Measurements from ENCODE around the gene RANBP3. TPM values are rescaled to one million over a fixed set of nuclear protein-coding genes. Genes with fewer than 3 reads are reported as not detected.
"Not testable (repeated sequence)": the region's sequence is repeated elsewhere in the genome, so short reads cannot be mapped to it uniquely, and the experiment has no call there.

RANBP3 gene
- total RNA-seq, 5 donors from 2014 or later (not counting 1 experiment from before 2014, with no cell fraction given), result 90.2 to 101 (median 98.3) TPM

DNA sequence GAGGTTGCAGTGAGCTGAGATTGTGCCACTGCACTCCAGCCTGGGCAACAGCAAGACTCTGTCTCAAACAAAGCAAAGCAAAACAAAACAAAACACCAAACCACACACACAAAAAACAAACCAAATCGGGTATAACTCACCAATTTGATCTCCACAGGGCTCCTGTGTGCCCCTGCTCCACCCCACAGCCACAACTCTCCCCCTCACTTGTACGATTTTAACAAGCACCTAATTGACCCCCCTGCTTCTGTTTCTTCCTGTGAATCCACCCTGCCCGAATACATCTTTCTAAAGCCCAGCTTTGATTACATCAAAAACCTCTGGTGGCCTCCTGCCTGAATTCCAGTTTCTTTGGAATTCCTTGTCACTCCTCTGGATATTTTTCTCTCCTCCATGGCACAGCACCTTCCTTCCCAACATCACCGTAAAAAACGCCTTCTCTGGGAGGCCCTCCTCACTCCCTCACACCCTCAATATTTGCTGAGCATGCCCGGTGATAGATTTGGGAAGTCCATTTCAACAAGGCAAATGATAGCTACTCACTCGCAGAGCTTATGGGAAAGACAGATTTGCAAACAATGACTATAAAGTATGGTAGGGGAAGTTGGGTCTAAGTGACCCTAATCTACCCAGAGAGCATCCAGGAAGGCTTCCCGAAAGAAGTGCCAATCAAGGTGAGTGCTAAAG, 11.6 kb upstream of the RANBP3 start:
- ChIA-PET POLR2A (no interaction called here), CTCF (interaction anchor here in 1 of 2 donors (0.7 kb wide), 1 partner anchor 12 kb away, joined by 7 read pairs; no protein-coding TSS in a partner anchor)
- no peaks in the 10 kb centered on the region for H3K36me3 ChIP-seq (ENCODE audit: control insufficient read depth in 2 of 2, extremely low read depth in 1 of 2, insufficient read depth in 1 of 2, low read length in 1 of 2)
- ATAC-seq (replicated peaks in 1 of 4) (no peak), DNase-seq (no peak)
- Mint-ChIP-seq H3K9me3 (no peaks in the 10 kb centered on the region), H3K4me3 (peak overlapping the region in 1 of 3 donors; percentile 9), H3K27ac (no peak overlapping the region), H3K27me3 (no peaks in the 10 kb centered on the region), H3K36me3 (no peaks in the 10 kb centered on the region), H3K4me1 (peaks cover 8 to 17% (median 11%) of the 10 kb centered on the region in 3 donors)
- 47% methylated on average over 4 of the region's 8 CpGs for WGBS (ENCODE audit: insufficient coverage)
- peaks cover 0 to 8% of the 10 kb centered on the region in 2 experiments for H3K27me3 ChIP-seq (replicated peaks in 1 of 2; ENCODE audit: control insufficient read depth in 2 of 2, extremely low read depth in 1 of 2, insufficient read depth in 2 of 2, low read length in 1 of 2)
- H3K4me1 ChIP-seq (ENCODE audit: control insufficient read depth in 1 of 2, extremely low read depth in 1 of 2, insufficient read depth in 2 of 2, low read length in 2 of 2), result peaks cover 0 to 12% of the 10 kb centered on the region in 2 experiments
- no peaks in the 10 kb centered on the region for H3K9me3 ChIP-seq
- H3K27ac ChIP-seq (ENCODE audit: low read length), result no peak overlapping the region
- H3K4me3 ChIP-seq (ENCODE audit: control insufficient read depth in 1 of 2, extremely low read depth in 1 of 2, low read length in 1 of 2), result no peak overlapping the region

DNA sequence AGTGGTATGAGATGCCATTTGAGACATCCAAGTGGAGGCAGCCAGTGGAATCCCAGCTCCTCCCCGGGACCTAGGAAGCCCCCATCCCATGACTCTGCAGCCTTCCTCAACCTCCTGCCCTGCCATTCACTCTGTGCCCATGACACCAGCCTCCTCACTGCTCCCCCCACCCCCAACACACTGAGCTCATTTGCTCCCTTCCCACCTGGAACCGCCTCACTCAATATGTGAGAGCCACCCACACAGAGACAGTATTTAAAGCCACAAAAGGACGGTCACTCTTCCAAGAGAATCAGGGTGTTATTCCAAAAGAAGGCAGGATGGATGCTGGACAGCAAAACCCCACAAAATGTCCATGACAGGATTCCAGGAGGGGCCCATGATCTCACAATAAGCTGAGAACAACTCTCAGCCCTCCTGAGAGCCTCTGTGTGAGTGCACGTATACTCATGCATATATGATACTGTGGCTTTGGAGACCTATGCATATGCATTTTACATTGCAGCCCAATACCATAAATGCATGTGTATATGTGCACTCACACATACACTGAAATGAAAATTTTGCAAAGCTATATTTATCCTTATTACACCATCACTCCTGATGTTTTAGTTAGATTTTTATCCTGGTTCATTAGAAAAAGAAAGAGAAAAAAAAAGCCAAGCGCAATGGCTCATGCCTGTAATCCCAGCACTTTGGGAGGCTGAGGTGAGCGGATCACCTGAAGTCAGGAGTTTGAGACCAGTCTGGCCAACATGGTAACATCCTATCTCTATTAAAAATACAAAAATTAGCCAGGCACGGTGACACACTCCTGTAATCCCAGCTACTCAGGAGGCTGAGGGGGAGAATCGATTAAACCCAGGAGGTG, 10.8 kb upstream of the RANBP3 start:
- Mint-ChIP-seq H3K4me3 (peak overlapping the region in 1 of 3 donors; percentile 39), H3K27ac (no peak overlapping the region), H3K4me1 (peaks cover 11 to 25% (median 14%) of the 10 kb centered on the region in 3 donors)

DNA sequence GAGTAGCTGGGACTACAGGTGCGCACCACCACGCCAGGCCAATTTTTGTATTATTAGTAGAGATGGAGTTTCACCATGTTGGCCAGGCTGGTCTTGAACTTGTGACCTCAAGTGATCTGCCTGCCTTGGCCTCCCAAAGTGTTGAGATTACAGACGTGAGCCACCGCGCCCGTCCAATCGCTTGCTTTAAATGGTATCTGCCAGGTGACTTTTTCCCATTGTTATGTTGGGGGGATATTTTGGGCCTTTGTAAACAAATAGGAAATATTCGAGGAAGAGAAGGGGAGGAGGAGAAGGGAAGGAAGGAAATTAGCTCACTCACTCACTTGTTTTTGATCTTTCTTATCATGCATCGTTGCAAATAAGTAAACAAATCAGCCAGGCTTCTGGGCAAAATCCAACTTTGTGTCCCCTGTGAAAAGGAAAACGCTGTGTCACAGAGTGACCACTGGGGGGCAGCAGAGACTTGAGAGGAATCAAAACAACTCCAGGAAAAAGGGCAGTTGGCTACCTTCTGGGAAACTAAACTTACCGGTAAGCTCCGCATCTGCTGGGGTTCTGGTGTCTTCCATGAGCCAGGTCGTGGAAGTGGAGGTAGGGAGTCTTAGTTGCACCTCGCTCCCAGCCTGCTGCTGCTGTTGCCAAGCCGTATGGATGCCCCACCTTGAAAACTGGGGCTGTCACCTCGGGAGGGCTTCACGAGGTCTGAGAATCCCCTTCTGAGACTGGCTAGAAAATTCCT, 9.3 kb upstream of the RANBP3 start:
- ATAC-seq (replicated peaks in 1 of 4) (peak; percentile 63 to 70 (median 67)), DNase-seq (peak; percentile 20 to 84 (median 61))
- peak overlapping the region; percentile 35 to 42 for H3K4me3 ChIP-seq (ENCODE audit: control insufficient read depth in 1 of 2, extremely low read depth in 1 of 2, low read length in 1 of 2)
- H3K4me1 ChIP-seq (ENCODE audit: control insufficient read depth in 1 of 2, extremely low read depth in 1 of 2, insufficient read depth in 2 of 2, low read length in 2 of 2), result peaks cover 4 to 29% of the 10 kb centered on the region in 2 experiments
- H3K36me3 Mint-ChIP-seq, result no peaks in the 10 kb centered on the region
- ChIA-PET POLR2A (interaction anchor here in 1 of 2 donors (0.6 kb wide), 1 partner anchor 1614 kb away, joined by 10 read pairs; no protein-coding TSS in a partner anchor), CTCF (interaction anchor here (0.7 to 1.3 kb wide), 7 partner anchors 19 to 235 kb away, joined by 3 to 11 read pairs (median 4); no protein-coding TSS in a partner anchor)
- H3K27ac ChIP-seq (ENCODE audit: low read length), result no peak overlapping the region
- H3K36me3 ChIP-seq (ENCODE audit: control insufficient read depth in 2 of 2, extremely low read depth in 1 of 2, insufficient read depth in 1 of 2, low read length in 1 of 2), result no peaks in the 10 kb centered on the region
- H3K9me3 ChIP-seq, result no peaks in the 10 kb centered on the region
- H3K27me3 Mint-ChIP-seq, result no peaks in the 10 kb centered on the region
- peaks cover 22 to 33% (median 24%) of the 10 kb centered on the region in 3 donors for H3K4me1 Mint-ChIP-seq
- peaks cover 0 to 8% of the 10 kb centered on the region in 2 experiments for H3K27me3 ChIP-seq (replicated peaks in 1 of 2; ENCODE audit: control insufficient read depth in 2 of 2, extremely low read depth in 1 of 2, insufficient read depth in 2 of 2, low read length in 1 of 2)
- WGBS (ENCODE audit: insufficient coverage), result 36% methylated on average over 10 of the region's 17 CpGs
- peak overlapping the region; percentile 20 to 68 for H3K27ac Mint-ChIP-seq
- no peaks in the 10 kb centered on the region for H3K9me3 Mint-ChIP-seq
- peak overlapping the region; percentile 74 to 76 (median 76) for H3K4me3 Mint-ChIP-seq

More for the DNA sequence above, 10.8 kb upstream of the RANBP3 start:
- ChIA-PET CTCF (interaction anchor here (0.5 to 1.0 kb wide), 5 partner anchors 9 to 298 kb away, joined by 3 to 6 read pairs (median 3); no protein-coding TSS in a partner anchor), POLR2A (no interaction called here)
- Histone ChIP-seq H3K9me3 (no peaks in the 10 kb centered on the region), H3K27ac (ENCODE audit: low read length) (no peak overlapping the region), H3K27me3 (replicated peaks in 1 of 2; ENCODE audit: control insufficient read depth in 2 of 2, extremely low read depth in 1 of 2, insufficient read depth in 2 of 2, low read length in 1 of 2) (peaks cover 0 to 8% of the 10 kb centered on the region in 2 experiments), H3K4me1 (ENCODE audit: control insufficient read depth in 1 of 2, extremely low read depth in 1 of 2, insufficient read depth in 2 of 2, low read length in 2 of 2) (peaks cover under 1 to 16% of the 10 kb centered on the region in 2 experiments), H3K36me3 (ENCODE audit: control insufficient read depth in 2 of 2, extremely low read depth in 1 of 2, insufficient read depth in 1 of 2, low read length in 1 of 2) (no peaks in the 10 kb centered on the region), H3K4me3 (ENCODE audit: control insufficient read depth in 1 of 2, extremely low read depth in 1 of 2, low read length in 1 of 2) (no peak overlapping the region)
- H3K36me3 Mint-ChIP-seq, result no peaks in the 10 kb centered on the region
- DNase-seq (no peak), ATAC-seq (replicated peaks in 1 of 4) (no peak)
- H3K9me3 Mint-ChIP-seq, result no peaks in the 10 kb centered on the region
- H3K27me3 Mint-ChIP-seq, result no peaks in the 10 kb centered on the region
- WGBS (ENCODE audit: insufficient coverage), result 65% methylated on average over 2 of the region's 8 CpGs

DNA sequence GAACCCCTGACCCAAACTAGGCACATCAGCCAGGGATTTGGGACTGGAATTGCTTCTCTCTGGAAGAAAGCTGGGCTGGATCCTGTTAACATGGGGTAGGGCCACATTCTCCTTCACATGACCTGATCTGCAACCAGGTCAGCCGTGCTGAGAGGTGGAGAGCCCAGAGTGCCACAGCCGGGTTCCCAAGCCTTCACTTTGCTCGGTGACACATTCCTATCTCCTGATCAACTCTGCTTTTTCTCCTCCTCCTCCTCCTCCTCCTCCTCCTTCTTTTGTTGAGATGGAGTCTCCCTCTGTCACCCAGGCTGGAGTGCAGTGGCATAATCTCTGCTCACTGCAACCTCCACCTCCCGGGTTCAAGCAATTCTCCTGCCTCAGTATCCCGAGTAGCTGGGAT, 7.9 kb upstream of the RANBP3 start:
- ATAC-seq (replicated peaks in 1 of 4); POLR2A ChIA-PET; H3K4me3 ChIP-seq (ENCODE audit: control insufficient read depth in 1 of 2, extremely low read depth in 1 of 2, low read length in 1 of 2); DNase-seq; H3K27me3 Mint-ChIP-seq; H3K27ac Mint-ChIP-seq; H3K36me3 ChIP-seq (ENCODE audit: control insufficient read depth in 2 of 2, extremely low read depth in 1 of 2, insufficient read depth in 1 of 2, low read length in 1 of 2); H3K36me3 Mint-ChIP-seq; H3K9me3 ChIP-seq; H3K27ac ChIP-seq (ENCODE audit: low read length); H3K27me3 ChIP-seq (replicated peaks in 1 of 2; ENCODE audit: control insufficient read depth in 2 of 2, extremely low read depth in 1 of 2, insufficient read depth in 2 of 2, low read length in 1 of 2); H3K4me3 Mint-ChIP-seq; H3K9me3 Mint-ChIP-seq: not testable (repeated sequence)
- peaks cover 22 to 33% (median 25%) of the 10 kb centered on the region in 3 donors for H3K4me1 Mint-ChIP-seq
- WGBS (ENCODE audit: insufficient coverage), result 100% methylated on average over 2 of the region's 5 CpGs
- CTCF ChIA-PET, result interaction anchor here in 1 of 2 donors (0.8 kb wide), 1 partner anchor 8 kb away, joined by 3 read pairs; the partner anchor contains the start of gene RANBP3
- H3K4me1 ChIP-seq (ENCODE audit: control insufficient read depth in 1 of 2, extremely low read depth in 1 of 2, insufficient read depth in 2 of 2, low read length in 2 of 2), result peaks cover 4 to 33% of the 10 kb centered on the region in 2 experiments

DNA sequence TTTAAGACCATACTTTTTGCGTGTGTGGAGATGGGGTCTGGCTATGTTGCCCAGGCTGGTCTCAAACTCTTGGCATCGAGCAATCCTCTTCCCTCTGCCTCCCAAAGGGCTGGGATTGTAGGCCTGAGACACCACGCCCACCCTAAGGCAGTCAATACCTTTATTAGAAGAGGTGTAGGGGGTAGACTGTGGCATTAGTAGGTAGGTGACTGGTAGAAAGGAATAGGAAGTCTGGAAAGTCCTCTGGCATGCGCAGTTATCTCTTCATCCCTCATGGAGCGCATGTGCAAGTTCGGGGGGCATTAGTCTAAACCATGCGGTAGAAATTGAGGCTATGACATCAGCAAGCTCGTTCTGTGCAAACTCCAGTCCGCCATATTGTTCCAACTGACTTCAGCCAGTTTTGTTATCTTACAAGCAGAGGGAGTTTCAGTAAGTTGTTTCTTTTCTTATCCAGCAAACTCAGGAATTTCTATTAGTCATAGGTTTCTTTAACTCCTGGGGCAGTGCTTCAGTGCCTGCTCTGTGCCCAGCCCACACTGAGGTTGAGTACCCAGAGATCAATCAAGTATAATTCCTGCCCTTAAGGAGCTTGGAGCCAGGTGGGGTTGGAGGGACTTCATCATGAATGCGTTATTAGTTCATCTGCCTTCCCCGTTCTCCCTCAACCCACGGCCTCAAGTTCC, 7.3 kb upstream of the RANBP3 start:
- DNase-seq, result no peak
- Histone ChIP-seq H3K27ac (ENCODE audit: low read length) (no peak overlapping the region), H3K4me1 (ENCODE audit: control insufficient read depth in 1 of 2, extremely low read depth in 1 of 2, insufficient read depth in 2 of 2, low read length in 2 of 2) (peaks cover 4 to 33% of the 10 kb centered on the region in 2 experiments), H3K9me3 (no peaks in the 10 kb centered on the region), H3K4me3 (ENCODE audit: control insufficient read depth in 1 of 2, extremely low read depth in 1 of 2, low read length in 1 of 2) (no peak overlapping the region), H3K27me3 (replicated peaks in 1 of 2; ENCODE audit: control insufficient read depth in 2 of 2, extremely low read depth in 1 of 2, insufficient read depth in 2 of 2, low read length in 1 of 2) (peaks cover 0 to 8% of the 10 kb centered on the region in 2 experiments), H3K36me3 (ENCODE audit: control insufficient read depth in 2 of 2, extremely low read depth in 1 of 2, insufficient read depth in 1 of 2, low read length in 1 of 2) (no peaks in the 10 kb centered on the region)
- no peaks in the 10 kb centered on the region for H3K27me3 Mint-ChIP-seq
- H3K27ac Mint-ChIP-seq, result no peak overlapping the region
- H3K9me3 Mint-ChIP-seq, result no peaks in the 10 kb centered on the region
- CTCF ChIA-PET, result no interaction called here
- 97% methylated on average over 5 of the region's 12 CpGs for WGBS (ENCODE audit: insufficient coverage)
- peaks cover 22 to 33% (median 25%) of the 10 kb centered on the region in 3 donors for H3K4me1 Mint-ChIP-seq
- no peak for ATAC-seq (replicated peaks in 1 of 4)
- POLR2A ChIA-PET, result no interaction called here
- no peak overlapping the region for H3K4me3 Mint-ChIP-seq
- no peaks in the 10 kb centered on the region for H3K36me3 Mint-ChIP-seq

All from T-cell (primary cell).